HG02798 (cell line): ENCODE results near the gene APLP1.
A peak's percentile ranks its signal among the peaks of the same experiment; 100 is the strongest.
"Not testable (repeated sequence)": the region's sequence is repeated elsewhere in the genome, so short reads cannot be mapped to it uniquely, and the experiment has no call there.

Experiments used
- ATAC-seq: cut with Tn5 transposase; IDR thresholded peaks from one replicate; pipeline ENCODE4 v1.9.1; 2021; ENCODE audit warnings: mild to moderate bottlenecking; ENCODE audit not compliant: unreplicated experiment, poor library complexity

Gene APLP1

DNA sequence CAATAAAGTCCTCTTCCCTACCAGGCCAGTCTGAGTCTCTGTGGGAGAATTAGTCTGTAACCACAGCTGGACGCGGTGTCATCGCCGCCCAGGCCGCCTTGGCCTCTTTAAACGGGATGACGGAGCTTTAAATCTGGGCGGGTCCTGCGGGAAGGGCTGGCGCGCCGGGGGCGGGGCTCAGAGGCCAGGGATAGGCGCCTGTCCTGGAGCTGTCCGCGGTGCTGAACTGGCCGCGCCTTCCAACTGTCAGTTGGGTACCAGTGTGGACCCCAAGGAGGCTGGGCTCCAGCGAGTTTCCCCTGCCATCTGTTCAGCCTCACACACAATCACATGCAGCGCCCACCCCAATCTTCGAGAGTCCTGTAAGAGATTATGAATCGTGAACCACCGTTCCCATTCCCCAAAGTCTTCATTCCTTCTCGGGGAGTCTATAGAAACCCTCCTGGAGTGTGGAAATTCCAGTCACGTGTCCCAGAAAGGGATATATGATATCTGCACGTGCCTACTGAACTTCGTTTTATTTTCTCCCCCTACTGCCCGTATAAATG is 11.5 kb downstream of the APLP1 start:
- ATAC-seq, result no peak

DNA sequence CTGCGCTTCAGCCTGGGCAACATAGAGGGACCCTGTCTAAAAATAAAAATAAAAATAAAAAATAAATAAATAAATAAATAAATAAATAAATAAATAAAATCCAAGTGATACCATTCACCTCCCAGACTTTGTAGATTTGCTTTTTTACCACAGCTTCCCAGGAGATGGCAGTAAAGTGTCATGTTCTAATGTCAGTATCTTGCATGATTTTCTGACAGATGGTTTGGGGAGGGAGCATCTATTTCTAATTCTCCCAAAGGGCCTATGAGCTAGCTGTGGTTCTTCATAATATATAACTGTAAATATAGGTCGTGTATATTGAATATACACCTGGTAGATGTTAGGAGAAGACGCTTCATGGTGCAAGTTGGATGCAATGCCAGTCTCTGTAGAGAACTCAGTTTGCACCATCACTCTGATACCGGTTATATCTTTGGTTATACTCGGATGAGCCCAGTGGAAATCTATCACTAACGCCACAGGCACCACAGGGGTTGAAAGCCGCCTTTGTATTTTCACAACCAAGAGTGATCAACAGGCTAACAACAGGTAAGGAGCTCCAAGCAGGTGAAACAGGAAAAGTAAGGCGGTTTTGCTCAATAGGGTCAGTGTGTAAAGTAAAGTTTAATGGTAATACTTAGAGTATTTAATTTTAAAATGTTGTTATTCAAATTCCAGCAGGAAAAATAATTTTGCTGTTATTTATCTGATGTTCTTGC is 13.9 kb downstream of the APLP1 start:
- no peak for ATAC-seq

DNA sequence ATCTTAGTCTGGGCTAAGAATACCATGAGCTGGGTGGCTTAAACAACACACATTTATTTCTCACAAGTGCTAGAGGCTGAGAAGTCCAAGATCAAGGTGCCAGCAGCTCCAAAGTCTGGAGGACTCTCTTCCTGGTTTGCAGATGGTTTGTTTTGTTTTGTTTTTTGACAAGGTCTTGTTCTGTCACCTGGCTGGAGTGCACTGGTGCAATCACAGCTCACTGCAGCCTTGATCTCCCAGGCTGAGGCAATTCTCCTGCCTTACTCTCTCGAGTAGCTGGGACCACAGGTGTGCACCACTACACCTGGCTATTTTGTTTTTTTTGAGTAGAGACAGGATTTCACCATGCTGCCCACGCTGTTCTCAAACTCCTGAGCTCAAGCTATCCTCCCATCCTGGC is 15.5 kb downstream of the APLP1 start:
- ATAC-seq, result no peak

DNA sequence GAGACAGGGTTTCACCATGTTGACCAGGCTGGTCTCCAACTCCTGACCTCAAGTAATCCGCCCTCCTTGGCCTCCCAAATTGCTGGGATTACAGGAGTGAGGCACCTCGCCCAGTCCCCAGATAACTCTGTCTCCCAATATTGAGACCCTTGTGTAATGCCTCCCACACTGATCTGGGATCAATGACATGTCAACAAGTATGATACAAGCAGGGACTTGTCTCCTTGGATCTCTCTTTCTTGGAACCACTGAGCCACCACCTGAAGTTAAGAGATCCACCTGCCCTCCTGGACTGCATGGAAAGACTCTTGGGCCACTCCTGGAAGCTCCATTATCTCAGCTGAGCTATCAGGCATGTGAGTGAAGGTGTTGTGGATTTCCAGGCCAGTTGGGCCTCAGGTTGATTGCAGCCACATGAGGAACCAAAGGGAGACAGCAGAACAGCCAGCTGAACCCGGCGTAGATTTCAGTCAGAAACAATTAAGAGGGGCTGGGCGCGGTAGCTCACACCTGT is 16.9 kb downstream of the APLP1 start:
- no peak for ATAC-seq

DNA sequence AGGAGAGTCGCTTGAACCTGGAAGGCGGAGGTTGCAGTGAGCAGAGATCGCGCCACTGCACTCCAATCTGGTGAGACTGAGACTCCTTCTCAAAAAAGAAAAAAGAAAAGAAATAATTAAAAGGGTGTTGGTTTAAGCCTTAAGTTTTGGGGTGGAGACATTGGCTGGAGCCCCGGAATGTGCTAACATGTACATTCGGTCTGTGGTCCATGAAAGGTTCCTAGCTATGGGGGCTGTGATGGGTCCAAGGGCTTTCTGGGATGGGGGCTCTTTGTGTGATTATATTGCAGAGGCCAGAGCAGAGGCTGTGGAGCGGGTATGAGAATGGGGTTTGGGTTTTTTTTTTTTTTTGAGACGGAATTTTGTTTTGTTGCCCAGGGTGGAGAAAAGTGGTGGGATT is 17.5 kb downstream of the APLP1 start:
- ATAC-seq, result no peak

DNA sequence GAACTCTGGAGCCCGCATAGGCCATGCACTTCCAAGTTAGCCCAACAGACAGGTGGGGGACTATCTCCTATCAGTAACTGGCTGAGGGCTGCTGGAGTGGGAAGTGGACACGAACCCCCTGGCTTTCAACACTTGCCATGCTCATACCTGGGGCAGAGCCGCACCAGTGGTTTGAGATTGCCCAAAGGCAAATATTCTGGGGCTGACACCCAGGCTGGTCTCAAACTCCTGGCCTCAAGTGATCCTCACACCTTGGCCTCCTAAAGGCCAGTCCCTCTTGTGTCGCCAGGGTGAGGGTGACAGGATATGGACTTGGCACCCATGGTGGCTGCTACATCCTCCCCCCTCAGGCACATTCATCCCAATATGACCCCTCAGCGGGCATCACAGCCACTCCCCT is 18.8 kb downstream of the APLP1 start:
- ATAC-seq, result no peak

DNA sequence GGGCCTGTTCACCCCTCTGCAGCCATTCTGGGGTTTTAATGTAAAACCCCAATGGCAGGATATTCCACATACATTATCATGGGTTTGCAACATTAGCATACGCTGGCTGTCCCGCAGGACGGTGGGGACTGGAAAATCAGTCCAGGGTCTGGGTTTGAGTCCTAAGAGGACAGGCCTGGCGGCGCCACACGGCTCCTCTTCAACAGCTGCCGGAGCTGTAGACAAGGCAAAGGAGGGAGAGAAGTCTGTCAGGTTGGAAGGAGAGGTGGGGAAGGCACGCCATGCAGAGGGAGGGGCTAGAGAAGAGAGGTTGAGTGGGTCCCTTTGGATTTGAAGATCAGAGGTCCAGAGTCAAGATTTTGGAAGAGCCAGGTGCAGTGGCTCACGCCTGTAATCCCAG is 20.0 kb downstream of the APLP1 start:
- no peak for ATAC-seq

DNA sequence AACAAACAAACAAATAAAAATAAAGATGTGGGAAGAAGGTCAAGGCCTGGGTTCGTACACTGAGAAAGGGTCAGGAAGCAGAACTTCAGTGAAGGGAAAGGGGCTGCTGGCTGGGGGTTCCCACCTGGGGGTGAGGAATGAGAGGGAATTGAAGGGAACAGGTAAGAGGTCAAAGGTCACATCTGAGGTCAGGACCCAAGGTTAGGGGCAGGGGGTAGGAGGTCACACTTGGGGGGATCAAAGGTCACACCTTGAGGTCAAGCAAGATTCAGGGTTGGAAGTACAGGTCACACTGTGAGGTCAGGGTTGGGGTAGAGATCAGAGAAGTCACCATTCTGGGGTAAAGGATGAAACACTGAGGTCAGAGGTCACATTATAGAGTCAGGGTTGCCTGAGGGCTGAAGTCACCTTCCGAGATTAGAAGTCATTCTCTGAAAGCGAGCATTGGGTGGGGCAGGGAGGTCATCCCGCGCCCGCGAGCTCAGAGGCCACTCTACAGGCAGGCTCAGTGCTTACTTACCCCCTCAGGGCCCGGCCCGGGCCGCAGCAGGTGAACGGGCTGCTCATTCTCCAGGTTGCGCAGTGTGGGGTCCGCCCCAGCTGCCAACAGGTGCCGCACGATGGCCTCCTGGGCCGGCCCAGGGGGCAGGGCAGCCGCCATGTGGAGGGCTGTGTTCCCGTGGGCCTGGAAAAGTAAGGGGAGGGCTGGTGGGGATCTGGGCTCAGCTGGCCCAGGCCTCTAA is 21.2 kb downstream of the APLP1 start:
- no peak for ATAC-seq

DNA sequence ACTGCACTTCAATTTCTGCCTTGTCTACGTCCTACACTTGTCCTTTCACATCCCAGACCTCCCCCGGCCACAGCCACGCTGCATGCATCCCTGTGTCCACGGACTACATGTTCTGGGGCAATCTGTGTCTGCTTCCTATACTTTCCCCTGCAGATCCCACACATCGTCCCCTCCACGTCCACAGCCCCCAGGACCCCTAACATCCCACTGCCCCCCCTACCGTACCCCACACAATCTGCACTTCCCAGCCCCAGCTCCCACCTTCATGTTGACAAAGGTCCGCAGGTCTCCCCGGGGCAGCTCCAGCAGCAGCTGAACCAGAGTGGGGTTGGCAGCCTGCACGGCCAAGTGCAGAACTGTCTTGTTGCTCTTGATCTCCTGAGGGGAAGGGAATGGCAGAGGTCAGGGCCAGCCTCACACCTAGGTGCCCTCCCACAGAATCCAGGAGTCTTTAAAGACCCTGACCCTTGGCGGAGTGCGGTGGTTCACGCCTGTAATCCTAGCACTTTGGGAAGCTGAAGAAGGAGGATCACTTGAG is 21.8 kb downstream of the APLP1 start:
- ATAC-seq, result no peak

DNA sequence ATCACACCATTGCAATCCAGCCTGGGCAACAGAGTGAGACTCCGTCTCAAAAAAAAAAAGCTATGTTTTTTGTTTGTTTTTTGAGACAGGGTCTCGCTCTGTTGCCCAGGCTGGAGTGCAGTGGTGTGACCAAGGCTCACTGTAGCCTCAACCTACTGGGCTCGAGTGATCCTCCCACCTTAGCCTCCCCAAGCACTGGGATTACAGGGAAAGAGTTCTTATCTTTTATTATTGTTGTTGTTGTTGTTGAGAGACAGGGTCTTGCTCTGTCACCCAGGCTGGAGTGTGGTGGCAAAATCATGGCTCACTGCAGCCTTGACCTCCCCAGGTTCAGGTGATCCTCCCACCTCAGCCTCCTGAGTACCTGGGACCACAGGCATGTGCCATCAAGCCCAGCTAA is 23.4 kb downstream of the APLP1 start:
- ATAC-seq, result not testable (repeated sequence)

DNA sequence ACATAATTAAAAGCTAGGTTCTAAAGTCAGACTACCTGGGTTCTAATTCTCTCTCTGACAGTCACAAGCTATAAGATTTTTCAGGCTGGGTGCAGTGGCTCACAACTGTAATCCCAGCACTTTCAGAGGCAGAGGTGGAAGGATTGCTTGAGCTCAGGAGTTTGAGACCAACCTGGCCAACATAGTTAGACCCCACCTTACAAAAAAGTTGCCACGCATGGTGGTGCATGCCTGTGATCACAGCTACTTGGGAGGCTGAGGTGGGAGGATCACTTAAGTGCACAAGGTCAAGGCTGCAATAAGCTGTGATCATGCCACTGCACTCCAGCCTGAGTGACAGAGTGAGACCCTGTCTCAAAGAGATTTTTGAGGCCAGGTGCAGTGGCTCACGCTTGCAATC is 26.0 kb downstream of the APLP1 start:
- ATAC-seq, result no peak

DNA sequence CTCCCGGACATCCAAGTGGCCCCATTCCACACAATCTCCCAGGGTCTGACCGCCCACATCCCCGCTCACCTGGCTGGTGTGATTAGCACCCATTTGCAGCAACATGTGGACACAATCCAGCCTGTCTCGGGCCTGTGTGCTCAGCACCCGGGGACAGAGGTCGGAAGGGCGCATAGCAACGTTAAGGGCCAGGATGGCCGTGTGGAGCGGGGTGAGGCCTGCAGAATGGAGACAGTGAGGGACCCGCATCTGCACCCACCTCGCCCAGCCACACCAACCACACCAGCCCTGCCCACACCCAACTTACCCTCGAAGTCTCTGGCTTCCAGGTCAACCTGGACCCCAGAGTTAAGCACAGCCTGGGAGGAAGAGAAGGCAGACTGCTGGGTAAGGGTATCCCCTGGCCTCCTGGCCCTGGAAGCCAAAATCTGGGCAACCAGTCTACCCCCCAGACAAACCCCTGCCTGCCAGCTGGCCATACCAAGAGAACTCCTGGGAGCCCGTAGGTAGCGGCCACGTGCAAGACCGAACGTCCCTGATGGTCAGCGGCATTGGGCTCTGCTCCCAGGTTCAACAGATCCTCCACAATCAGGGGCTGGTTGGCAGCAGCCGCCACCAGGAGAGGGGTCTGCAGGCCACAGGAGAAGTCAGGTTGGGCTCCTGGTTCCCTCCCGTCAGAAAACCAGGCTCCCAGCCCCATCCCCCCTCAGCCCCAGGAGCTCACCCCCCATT is 27.7 kb downstream of the APLP1 start:
- no peak for ATAC-seq

DNA sequence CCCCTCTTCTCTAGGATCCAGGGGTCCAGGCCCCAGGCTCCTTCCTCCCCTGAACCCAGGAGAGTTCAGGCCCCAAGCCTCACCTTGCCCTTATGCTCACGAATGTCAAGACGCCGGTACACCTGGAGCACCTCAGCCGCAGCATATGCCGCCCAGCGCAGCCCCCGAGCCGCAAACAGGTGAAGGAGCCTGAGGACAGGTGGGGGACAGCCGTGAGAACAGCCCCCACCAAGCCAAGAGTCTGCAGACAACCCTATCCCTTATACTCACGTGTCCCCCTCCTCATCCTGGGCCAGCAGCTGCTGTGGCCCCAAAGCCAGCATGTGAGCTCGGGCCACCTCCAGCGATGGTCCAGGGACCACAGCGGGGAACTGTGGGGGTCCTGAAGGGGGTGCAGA is 28.3 kb downstream of the APLP1 start:
- ATAC-seq, result no peak

DNA sequence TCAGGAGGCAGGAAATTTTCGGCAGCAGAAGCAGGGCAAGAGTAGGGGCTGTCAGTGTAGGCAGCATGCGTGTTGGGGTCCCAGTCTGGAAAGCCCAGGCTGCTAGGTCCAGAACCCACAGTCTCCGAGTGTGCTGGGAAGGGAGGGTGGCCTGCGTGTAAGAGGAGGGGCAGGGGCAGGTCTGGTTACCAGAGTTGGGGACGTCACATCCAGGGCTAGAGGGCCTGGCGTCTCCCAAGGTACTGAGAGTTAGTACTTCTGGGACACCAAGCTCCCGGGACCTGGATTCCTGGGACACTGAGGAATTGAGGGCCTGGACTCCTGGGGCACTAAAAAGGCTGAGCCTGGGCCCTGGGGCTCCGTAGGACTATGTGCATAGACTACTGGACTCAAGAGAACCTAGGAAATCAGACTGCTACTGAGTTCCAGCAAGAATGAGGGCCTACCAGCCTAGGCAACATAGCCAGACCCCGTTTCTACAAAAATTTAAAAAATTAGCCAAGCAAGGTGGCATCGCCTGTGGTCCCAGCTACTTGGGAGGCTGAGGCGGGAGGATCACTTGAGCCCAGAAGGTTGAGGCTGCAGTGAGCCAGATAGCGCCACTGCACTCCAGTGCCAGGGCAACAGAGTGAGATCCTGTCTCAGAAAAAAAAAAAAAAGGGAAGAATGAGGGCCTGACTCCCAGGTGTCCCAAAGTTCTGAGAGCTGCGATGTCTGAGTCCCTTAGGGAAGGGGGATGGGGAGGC is 29.5 kb downstream of the APLP1 start:
- no peak for ATAC-seq

DNA sequence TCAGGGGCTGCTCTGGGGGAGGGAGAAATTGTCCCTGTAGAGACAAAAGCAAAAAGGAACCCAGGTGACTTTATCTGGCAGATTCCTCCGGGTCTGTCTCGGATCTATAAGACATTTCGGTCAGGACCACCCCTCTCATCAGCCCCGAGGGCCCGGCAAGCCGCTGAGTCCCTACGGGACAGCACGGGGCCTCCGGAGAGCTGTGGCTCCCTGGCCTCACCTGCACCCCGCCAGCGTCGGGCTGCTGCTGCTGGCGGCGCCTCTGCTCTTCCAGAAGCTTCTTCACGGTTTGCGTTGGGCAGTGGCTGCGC is 30.1 kb downstream of the APLP1 start:
- ATAC-seq, result no peak

DNA sequence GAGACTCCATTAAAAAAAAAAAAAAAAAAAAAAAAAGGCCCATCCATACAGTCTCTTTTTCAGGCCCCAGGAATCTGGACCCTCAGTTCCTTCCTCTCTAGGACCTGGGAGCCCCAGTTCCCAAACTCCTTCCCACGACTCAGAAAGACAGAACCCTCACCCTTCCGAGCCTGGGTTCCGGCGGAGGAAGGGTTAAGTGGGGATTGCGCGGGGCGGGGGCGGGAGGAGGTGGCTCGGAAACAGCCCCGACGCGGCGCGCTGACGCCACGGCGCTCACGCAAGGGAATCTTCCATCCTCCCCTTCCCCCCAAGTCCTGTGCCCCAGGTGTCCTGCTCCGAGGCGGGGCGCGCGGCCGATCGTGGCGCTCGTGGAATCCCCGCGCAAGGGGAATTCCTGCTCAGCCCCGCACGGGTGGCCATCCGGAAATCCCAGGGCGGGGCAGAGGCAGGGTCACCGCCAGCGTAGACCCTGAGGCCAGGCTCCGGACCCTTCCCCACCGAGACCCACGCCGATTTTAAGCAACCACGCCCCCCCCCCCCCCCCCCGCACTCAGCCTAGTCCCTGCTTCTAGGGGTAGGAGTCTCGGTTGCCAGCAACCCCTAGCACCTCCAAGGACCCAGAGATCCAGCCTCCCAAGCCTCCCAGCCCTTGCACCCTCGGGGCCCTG is 31.3 kb downstream of the APLP1 start:
- peak; percentile 63 for ATAC-seq

DNA sequence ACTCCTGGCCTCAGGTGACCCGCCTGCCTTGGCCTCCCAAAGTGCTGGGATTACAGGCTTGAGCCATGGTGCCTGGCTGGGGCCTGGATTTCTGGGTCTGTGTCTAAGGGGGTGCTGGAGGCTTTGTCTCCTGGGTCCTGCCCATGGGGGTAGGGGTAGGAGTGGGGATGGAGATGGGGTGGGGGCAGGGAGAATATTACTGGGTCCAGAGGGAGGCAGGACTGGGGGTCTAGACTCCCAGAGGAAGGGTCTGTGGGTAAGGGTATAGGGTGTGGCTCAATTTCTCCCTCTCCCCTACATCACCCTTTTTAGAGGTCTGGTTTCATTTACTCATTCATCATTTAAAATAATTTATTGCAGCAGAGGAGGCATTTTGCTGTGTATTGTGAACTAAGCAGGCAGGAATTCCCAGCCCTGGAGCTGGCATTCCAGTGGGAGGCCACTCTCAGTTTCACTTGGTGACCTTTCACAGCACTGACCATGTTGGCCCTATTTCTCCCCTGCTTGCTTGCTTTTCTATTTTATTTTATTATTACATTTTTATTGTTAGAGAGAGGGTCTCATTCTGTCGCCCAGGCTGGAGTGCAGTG is 32.8 kb downstream of the APLP1 start:
- ATAC-seq, result no peak

DNA sequence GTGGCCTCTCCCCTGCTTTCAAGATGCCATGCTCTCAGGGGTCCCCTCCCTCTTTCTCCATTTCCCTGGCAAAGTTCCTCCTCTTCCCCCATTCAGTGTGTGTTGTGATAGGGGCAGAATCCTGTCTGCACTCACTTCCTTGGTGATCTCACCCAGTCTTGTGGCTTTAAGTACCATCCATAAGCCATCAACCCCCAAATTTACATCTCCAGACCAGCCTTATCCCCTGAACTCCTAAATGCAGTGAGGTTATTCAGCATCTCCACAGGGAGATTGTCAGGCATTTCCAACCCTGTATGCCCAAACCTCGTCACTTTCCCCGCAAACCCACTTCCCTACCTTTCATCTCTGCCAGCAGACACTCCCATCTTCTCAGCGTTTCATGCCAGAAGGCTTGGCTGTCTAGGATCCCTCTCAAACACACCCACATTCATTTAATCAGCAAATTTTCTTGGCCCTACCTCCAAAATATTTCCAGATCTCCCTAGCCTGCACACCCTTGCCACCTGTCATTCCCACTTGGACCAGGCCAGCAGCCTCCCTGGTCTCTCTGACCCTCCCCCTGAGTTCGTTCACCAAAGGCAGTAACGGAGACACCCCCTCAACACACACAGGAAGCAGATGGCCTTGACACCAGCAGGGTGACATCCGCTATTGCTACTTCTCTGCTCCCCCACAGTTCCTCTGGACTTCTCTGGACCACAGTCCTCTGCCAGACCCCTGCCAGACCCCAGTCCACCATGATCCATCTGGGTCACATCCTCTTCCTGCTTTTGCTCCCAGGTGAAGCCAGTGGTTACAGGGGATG is 33.7 kb downstream of the APLP1 start, which contains the start of gene HCST:
Gene HCST (plus strand): TSS at position 676 of the 808 bp plus-strand sequence. CDS start 65 bp downstream, at position 741.
- no peak for ATAC-seq
